ENCODE data around the gene CFAP298.

Gene CFAP298

GRCh38 chr21:32574946-32575925 lies 36.9 kb downstream of the CFAP298 start:
- H3K4me3 ChIP-seq (ENCODE audit: low read depth, low read length): no peak overlapping the region
- TF ChIP-seq CTCF (conservative IDR thresholded peaks at IDR 0.05; ENCODE audit: low read depth, low read length): no peak
- no peak for DNase-seq (ENCODE audit: low read depth)

- no peak overlapping the region for H3K4me3 ChIP-seq (ENCODE audit: low read depth, low read length)
- DNase-seq (ENCODE audit: low read depth): no peak
- no peak for TF ChIP-seq CTCF (conservative IDR thresholded peaks at IDR 0.05; ENCODE audit: low read depth, low read length)
Observed at GRCh38 chr21:32572574-32573420, 39.4 kb downstream of the CFAP298 start.

- no peak for TF ChIP-seq CTCF (conservative IDR thresholded peaks at IDR 0.05; ENCODE audit: low read depth, low read length)
- no peak overlapping the region for H3K4me3 ChIP-seq (ENCODE audit: low read depth, low read length)
- DNase-seq (ENCODE audit: low read depth): no peak
Observed at GRCh38 chr21:32570456-32570855, 41.7 kb downstream of the CFAP298 start.

GRCh38 chr21:32569261-32570230 lies 42.6 kb downstream of the CFAP298 start:
- peak; percentile 95 for TF ChIP-seq CTCF (conservative IDR thresholded peaks at IDR 0.05; ENCODE audit: low read depth, low read length)
- peak; percentile 87 for DNase-seq (ENCODE audit: low read depth)
- peak overlapping the region; percentile 64 for H3K4me3 ChIP-seq (ENCODE audit: low read depth, low read length)

GRCh38 chr21:32567626-32568025 lies 44.6 kb downstream of the CFAP298 start:
- TF ChIP-seq CTCF (conservative IDR thresholded peaks at IDR 0.05; ENCODE audit: low read depth, low read length): no peak
- no peak for DNase-seq (ENCODE audit: low read depth)
- H3K4me3 ChIP-seq (ENCODE audit: low read depth, low read length): no peak overlapping the region

GRCh38 chr21:32566741-32567389 lies 45.3 kb downstream of the CFAP298 start:
- DNase-seq (ENCODE audit: low read depth): no peak

More at GRCh38 chr21:32566741-32567389, 45.3 kb downstream of the CFAP298 start:
- H3K4me3 ChIP-seq (ENCODE audit: low read depth, low read length): no peak overlapping the region
- TF ChIP-seq CTCF (conservative IDR thresholded peaks at IDR 0.05; ENCODE audit: low read depth, low read length): no peak

Data from choroid plexus epithelial cell (primary cell).